ENCODE measurements around the gene BLVRA.

The BLVRA gene

GRCh38 chr7:43750016-43750887, 8.2 kb upstream of the BLVRA start:
- no peaks in the 10 kb centered on the region for H4K20me1 ChIP-seq (ENCODE audit: low read depth, low read length)
- no peak overlapping the region for H3K4me3 ChIP-seq (ENCODE audit: insufficient read depth, low read length, poor library complexity, severe bottlenecking)
- no peaks in the 10 kb centered on the region for H3F3A ChIP-seq (ENCODE audit: insufficient read depth)
- H3K9ac ChIP-seq (ENCODE audit: low read length): no peak overlapping the region
- H3K27me3 ChIP-seq (ENCODE audit: low read length): no peaks in the 10 kb centered on the region
- H2AFZ ChIP-seq (ENCODE audit: low read depth, low read length, severe bottlenecking): no peak overlapping the region
- no peaks in the 10 kb centered on the region for H3K9me3 ChIP-seq (ENCODE audit: insufficient read depth, low read length)
- no peaks in the 10 kb centered on the region for H3K36me3 ChIP-seq (ENCODE audit: low read length)
- H3K9me2 ChIP-seq (replicated peaks; ENCODE audit: insufficient read depth, low read length): no peaks in the 10 kb centered on the region
- H3K4me2 ChIP-seq (ENCODE audit: low read depth, low read length, poor library complexity, severe bottlenecking): no peak overlapping the region
- H3K27ac ChIP-seq (ENCODE audit: low read depth, low read length): no peak overlapping the region
- no peaks in the 10 kb centered on the region for H3K79me2 ChIP-seq (ENCODE audit: insufficient read depth, low read length)
- no peak for TF ChIP-seq CTCF (IDR thresholded peaks at IDR 0.05; ENCODE audit: insufficient read depth, low read length, poor library complexity, severe bottlenecking)
- TF ChIP-seq EZH2phosphoT487 (conservative IDR thresholded peaks at IDR 0.05; ENCODE audit: low read length): no peak

DNA sequence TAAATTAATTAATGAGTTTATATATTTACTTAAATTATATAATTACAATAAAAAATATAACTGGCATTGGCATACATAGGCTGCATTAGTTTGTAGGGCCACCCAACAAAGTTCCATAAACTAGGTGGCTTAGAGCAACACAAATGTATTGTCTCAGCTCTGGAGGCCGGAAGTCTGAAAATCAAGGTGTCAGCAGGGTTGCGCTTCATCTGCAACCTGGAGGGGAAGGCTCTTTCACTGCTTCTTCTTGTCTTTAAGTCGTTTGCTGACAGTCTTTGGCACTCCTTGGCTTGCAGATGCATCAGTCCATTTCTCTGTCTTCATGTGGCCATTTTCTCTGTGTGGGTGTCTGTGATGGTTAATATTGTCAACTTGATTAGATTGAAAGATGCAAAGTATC, 6.1 kb upstream of the BLVRA start:
- Histone ChIP-seq H3K27ac (ENCODE audit: low read depth, low read length) (no peak overlapping the region), H3K79me2 (ENCODE audit: insufficient read depth, low read length) (no peaks in the 10 kb centered on the region), H2AFZ (ENCODE audit: low read depth, low read length, severe bottlenecking) (no peak overlapping the region), H3F3A (ENCODE audit: insufficient read depth) (no peaks in the 10 kb centered on the region), H4K20me1 (ENCODE audit: low read depth, low read length) (no peaks in the 10 kb centered on the region), H3K9me2 (replicated peaks; ENCODE audit: insufficient read depth, low read length) (no peaks in the 10 kb centered on the region), H3K9ac (ENCODE audit: low read length) (no peak overlapping the region), H3K4me3 (ENCODE audit: insufficient read depth, low read length, poor library complexity, severe bottlenecking) (no peak overlapping the region), H3K9me3 (ENCODE audit: insufficient read depth, low read length) (no peaks in the 10 kb centered on the region), H3K36me3 (ENCODE audit: low read length) (no peaks in the 10 kb centered on the region), H3K27me3 (ENCODE audit: low read length) (no peaks in the 10 kb centered on the region), H3K4me2 (ENCODE audit: low read depth, low read length, poor library complexity, severe bottlenecking) (no peak overlapping the region)
- TF ChIP-seq CTCF (IDR thresholded peaks at IDR 0.05; ENCODE audit: insufficient read depth, low read length, poor library complexity, severe bottlenecking) (no peak), EZH2phosphoT487 (conservative IDR thresholded peaks at IDR 0.05; ENCODE audit: low read length) (no peak)

- Histone ChIP-seq H3K27ac (ENCODE audit: low read depth, low read length) (no peak overlapping the region), H4K20me1 (ENCODE audit: low read depth, low read length) (no peaks in the 10 kb centered on the region), H3K79me2 (ENCODE audit: insufficient read depth, low read length) (no peaks in the 10 kb centered on the region), H3K9me3 (ENCODE audit: insufficient read depth, low read length) (no peaks in the 10 kb centered on the region), H2AFZ (ENCODE audit: low read depth, low read length, severe bottlenecking) (no peak overlapping the region), H3K4me3 (ENCODE audit: insufficient read depth, low read length, poor library complexity, severe bottlenecking) (no peak overlapping the region), H3K36me3 (ENCODE audit: low read length) (no peaks in the 10 kb centered on the region), H3F3A (ENCODE audit: insufficient read depth) (no peaks in the 10 kb centered on the region), H3K9ac (ENCODE audit: low read length) (no peak overlapping the region), H3K9me2 (replicated peaks; ENCODE audit: insufficient read depth, low read length) (no peaks in the 10 kb centered on the region), H3K27me3 (ENCODE audit: low read length) (no peaks in the 10 kb centered on the region), H3K4me2 (ENCODE audit: low read depth, low read length, poor library complexity, severe bottlenecking) (no peak overlapping the region)
- TF ChIP-seq EZH2phosphoT487 (conservative IDR thresholded peaks at IDR 0.05; ENCODE audit: low read length) (no peak), CTCF (IDR thresholded peaks at IDR 0.05; ENCODE audit: insufficient read depth, low read length, poor library complexity, severe bottlenecking) (no peak)
Observed at GRCh38 chr7:43753271-43753810, 5.1 kb upstream of the BLVRA start.

Measured in SU-DHL-6 (cell line).